ENCODE results near the gene GPAM.

GRCh38 chr10:112208997-112209396, 25.4 kb upstream of the GPAM start:
- TF ChIP-seq POLR2A (IDR thresholded peaks at IDR 0.05; ENCODE audit: control extremely low read depth in 1 of 2, low read depth in 2 of 2, low read length in 2 of 2): no peak
- no peak for TF ChIP-seq JUND (IDR thresholded peaks at IDR 0.05; ENCODE audit: low read length)
- TF ChIP-seq CTCF (IDR thresholded peaks at IDR 0.05; ENCODE audit: control extremely low read depth in 1 of 3, insufficient read depth in 1 of 3, low read depth in 1 of 3, low read length in 3 of 3): no peak
- no peak for TF ChIP-seq YY1 (IDR thresholded peaks at IDR 0.05; ENCODE audit: low read depth, low read length)
- TF ChIP-seq PHF8 (conservative IDR thresholded peaks at IDR 0.05; ENCODE audit: low read depth, low read length): no peak
- TF ChIP-seq POLR2AphosphoS5 (IDR thresholded peaks at IDR 0.05; ENCODE audit: low read depth, low read length): no peak
- TF ChIP-seq CREB1 (IDR thresholded peaks at IDR 0.05): no peak
- no peak for TF ChIP-seq RXRA (IDR thresholded peaks at IDR 0.05; ENCODE audit: insufficient read depth, low read depth, low read length)
- no peak for TF ChIP-seq SRF (IDR thresholded peaks at IDR 0.05; ENCODE audit: low read depth, low read length)
- no peak for TF ChIP-seq CHD2 (IDR thresholded peaks at IDR 0.05; ENCODE audit: low read length)
- no peak for TF ChIP-seq TAF1 (IDR thresholded peaks at IDR 0.05; ENCODE audit: low read depth, low read length)

Measured in H1 (cell line).